ENCODE data around the gene MRTO4. TPM values are rescaled to one million over a fixed set of nuclear protein-coding genes. Genes with fewer than 3 reads are reported as not detected.

MRTO4 gene
- polyA plus RNA-seq, 3 donors: 4.9 to 8.7 (median 8.4) TPM

GRCh38 chr1:19309123-19309813 lies 57.7 kb downstream of the MRTO4 start:
- no peak overlapping the region for H3K4me3 Mint-ChIP-seq
- intact Hi-C loops (cut with micrococcal nuclease): no loop called here
- H3K36me3 Mint-ChIP-seq: peaks cover 41 to 43% of the 10 kb centered on the region in 2 donors
- Histone ChIP-seq H3K9me3 (replicated peaks in 1 of 2; ENCODE audit: control insufficient read depth in 1 of 2, insufficient read depth in 1 of 2, low read length in 2 of 2) (no peaks in the 10 kb centered on the region), H3K79me2 (ENCODE audit: insufficient read depth, low read length) (peaks cover 39% of the 10 kb centered on the region), H3K36me3 (replicated peaks in 1 of 2; ENCODE audit: control insufficient read depth in 1 of 2, insufficient read depth in 2 of 2, low read length in 2 of 2) (peaks cover 26 to 46% of the 10 kb centered on the region in 2 donors), H4K20me1 (ENCODE audit: insufficient read depth, low read length) (peaks cover 13% of the 10 kb centered on the region), H3K4me3 (replicated peaks in 1 of 3; ENCODE audit: low read depth in 2 of 3, low read length in 3 of 3) (no peak overlapping the region), H3K27me3 (ENCODE audit: control insufficient read depth in 2 of 2, insufficient read depth in 2 of 2, low read length in 2 of 2) (no peaks in the 10 kb centered on the region), H3K27ac (ENCODE audit: low read depth in 1 of 2, low read length in 2 of 2) (no peak overlapping the region), H3K4me2 (replicated peaks; ENCODE audit: extremely low read depth, low read length, poor library complexity, severe bottlenecking) (no peak overlapping the region), H2AFZ (ENCODE audit: insufficient read depth, low read depth, low read length, poor library complexity, severe bottlenecking) (no peak overlapping the region), H3K4me1 (ENCODE audit: control insufficient read depth in 1 of 2, insufficient read depth in 2 of 2, low read length in 2 of 2) (peaks cover 30 to 33% of the 10 kb centered on the region in 2 donors), H3K9ac (ENCODE audit: insufficient read depth, low read length, poor library complexity, severe bottlenecking) (no peak overlapping the region)
- peaks cover 0 to 3% (median 0%) of the 10 kb centered on the region in 7 donors for H3K9me3 Mint-ChIP-seq
- H3K4me1 Mint-ChIP-seq: peaks cover 31% of the 10 kb centered on the region
- no peak for TF ChIP-seq CTCF (IDR thresholded peaks at IDR 0.05)
- WGBS (ENCODE audit: insufficient coverage): 82% methylated on average over 5 of the region's 6 CpGs
- peaks cover 0 to 4% (median 1%) of the 10 kb centered on the region in 3 donors for H3K27me3 Mint-ChIP-seq (ENCODE audit: low read depth in 3 of 3)
- DNase-seq: no peak
- H3K27ac Mint-ChIP-seq: peak overlapping the region in 1 of 7 donors; percentile 0

Small RNA genes within 50 kb of the gene (small RNA-seq; reads per million reads assigned to genes)
- gene RNU6-1099P (ENCODE audit: insufficient read length, low read depth): not detected

Other genes starting within 250 kb of the MRTO4 start
- gene UBR4, start 41.5 kb upstream of the MRTO4 start, polyA plus RNA-seq: 10 to 100 TPM; 44.3 to 93.8 (median 49.4) TPM
- gene EMC1, start 281 bp upstream of the MRTO4 start, polyA plus RNA-seq: 10 to 100 TPM; 14.7 to 27.1 (median 18.5) TPM
- gene AKR7A3, start 37.0 kb downstream of the MRTO4 start, polyA plus RNA-seq: under 1 TPM in 2 of 3 donors, not detected in 1; 0.15 to 0.56 TPM
- 100 to 1,000 TPM in 1 of 3 donors, 10 to 100 TPM in 2; 19.5 to 117 (median 89.3) TPM for gene AKR7A2, start 60.3 kb downstream of the MRTO4 start, polyA plus RNA-seq
- gene SLC66A1, start 60.5 kb downstream of the MRTO4 start, polyA plus RNA-seq: 10 to 100 TPM in 1 of 3 donors, 1 to 10 TPM in 2; 9.1 to 21.1 (median 9.7) TPM
- gene CAPZB, start 233.7 kb downstream of the MRTO4 start, polyA plus RNA-seq: 100 to 1,000 TPM; 290 to 504 (median 407) TPM

Measured in CD14-positive monocyte (primary cell).